GM18520 (cell line): ENCODE data around the gene TTLL8.

Source experiments
- ATAC-seq: cut with Tn5 transposase; IDR thresholded peaks from one replicate; pipeline ENCODE4 v1.9.1; 2021; ENCODE audit not compliant: unreplicated experiment

TTLL8 gene

GRCh38 chr22:50062509-50063135 lies 4.5 kb upstream of the TTLL8 start:
- no peak for ATAC-seq

- no peak for ATAC-seq
Measured at GRCh38 chr22:50061824-50062355, 3.8 kb upstream of the TTLL8 start.

- no peak for ATAC-seq
Measured at GRCh38 chr22:50061141-50061823, 3.2 kb upstream of the TTLL8 start.

GRCh38 chr22:50060441-50061140 lies 2.5 kb upstream of the TTLL8 start:
- no peak for ATAC-seq

GRCh38 chr22:50059881-50060262 lies 1.8 kb upstream of the TTLL8 start:
- no peak for ATAC-seq

GRCh38 chr22:50058906-50059880 lies 1.1 kb upstream of the TTLL8 start:
- ATAC-seq = no peak

GRCh38 chr22:50057278-50058060 lies 629 bp downstream of the TTLL8 start:
- ATAC-seq = no peak

GRCh38 chr22:50056214-50056972 lies 1.7 kb downstream of the TTLL8 start:
- no peak for ATAC-seq

- ATAC-seq = no peak
Measured at GRCh38 chr22:50053861-50054260, 4.2 kb downstream of the TTLL8 start.

GRCh38 chr22:50051930-50052329 lies 6.2 kb downstream of the TTLL8 start:
- ATAC-seq = no peak

- ATAC-seq = no peak
Measured at GRCh38 chr22:50049299-50050195, 8.6 kb downstream of the TTLL8 start.

- no peak for ATAC-seq
Measured at GRCh38 chr22:50048836-50049235, 9.3 kb downstream of the TTLL8 start.

GRCh38 chr22:50048061-50048765 lies 9.9 kb downstream of the TTLL8 start:
- ATAC-seq = no peak

- ATAC-seq = no peak
Measured at GRCh38 chr22:50047346-50047745, 10.8 kb downstream of the TTLL8 start.

- ATAC-seq = no peak
Measured at GRCh38 chr22:50046481-50047245, 11.4 kb downstream of the TTLL8 start.

GRCh38 chr22:50046019-50046415 lies 12.1 kb downstream of the TTLL8 start:
- no peak for ATAC-seq
